Keratinocyte (primary cell): Measurements from ENCODE around the gene LRRC28. TPM values are rescaled to one million over a fixed set of nuclear protein-coding genes. Genes with fewer than 3 reads are reported as not detected.

ENCODE experiments used
- DNase-seq: peaks from one replicate; pipeline ENCODE4 v3.0.0-alpha.2; 2011; ENCODE audit warnings: low read depth, missing footprints, low spot score
- FAIRE-seq: peaks from 2 replicates; lab custom pipeline; 2011; peaks lifted over from hg19 to GRCh38; lab: Jason Lieb, UNC
- H2AFZ ChIP-seq: 2 replicates; pipeline ENCODE4 v1.6.0; 2012; ENCODE audit warnings: low read length, control low read depth, inconsistent platforms; ENCODE audit not compliant: control insufficient read depth
- H3K27ac ChIP-seq: 2 replicates; pipeline ENCODE4 v1.5.1; 2011; ENCODE audit warnings: low read length; ENCODE audit not compliant: control insufficient read depth, insufficient read depth
- H3K27me3 ChIP-seq: 3 replicates; pipeline ENCODE4 v1.6.0; 2011; ENCODE audit warnings: low read length; ENCODE audit not compliant: control insufficient read depth, insufficient read depth; ENCODE audit errors: extremely low read depth
- H3K36me3 ChIP-seq, 2 experiments: 2 replicates in 1 of 2; 3 replicates in 1 of 2; pipeline ENCODE4 v1.5.1; 2011; ENCODE audit warnings: low read length in 2 of 2, mild to moderate bottlenecking in 1 of 2; ENCODE audit not compliant: control insufficient read depth in 2 of 2, insufficient read depth in 2 of 2; ENCODE audit errors: extremely low read depth in 1 of 2
- H3K4me1 ChIP-seq: 3 replicates; pipeline ENCODE4 v1.5.1; 2011; ENCODE audit warnings: low read length; ENCODE audit not compliant: control insufficient read depth, insufficient read depth; ENCODE audit errors: extremely low read depth
- H3K4me2 ChIP-seq: 3 replicates; pipeline ENCODE4 v1.6.0; 2011; ENCODE audit warnings: low read depth, low read length; ENCODE audit not compliant: control insufficient read depth, insufficient read depth; ENCODE audit errors: extremely low read depth
- H3K4me3 ChIP-seq, 3 experiments: fragments of 200-600 bp in 1 of 3; sonication (generic) in 1 of 3; 2 replicates in 2 of 3; 3 replicates in 1 of 3; pipeline ENCODE4 v1.5.1; 2011 to 2016; ENCODE audit warnings: low read length in 3 of 3, mild to moderate bottlenecking in 3 of 3, control low read depth in 2 of 3, inconsistent platforms in 1 of 3, low read depth in 1 of 3, mixed read lengths in 1 of 3, mixed run types in 1 of 3, moderate library complexity in 1 of 3; ENCODE audit not compliant: control insufficient read depth in 2 of 3, insufficient read depth in 2 of 3; ENCODE audit errors: extremely low read depth in 1 of 3
- H3K79me2 ChIP-seq: 2 replicates; pipeline ENCODE4 v1.6.0; 2012; ENCODE audit warnings: low read length; ENCODE audit not compliant: control insufficient read depth, insufficient read depth
- H3K9ac ChIP-seq: 3 replicates; pipeline ENCODE4 v1.6.0; 2011; ENCODE audit warnings: low read length; ENCODE audit not compliant: control insufficient read depth, insufficient read depth; ENCODE audit errors: extremely low read depth
- H3K9me1 ChIP-seq: 3 replicates; pipeline ENCODE4 v1.6.0; 2011; ENCODE audit warnings: low read length; ENCODE audit not compliant: control insufficient read depth, insufficient read depth; ENCODE audit errors: extremely low read depth
- H3K9me3 ChIP-seq: 2 replicates; pipeline ENCODE4 v1.5.1; 2012; ENCODE audit warnings: low read depth, low read length; ENCODE audit not compliant: control insufficient read depth
- H4K20me1 ChIP-seq: 3 replicates; pipeline ENCODE4 v1.6.0; 2011; ENCODE audit warnings: low read length; ENCODE audit not compliant: control insufficient read depth, insufficient read depth; ENCODE audit errors: extremely low read depth
- EZH2 ChIP-seq: IDR thresholded peaks from one replicate; pipeline ENCODE4 v1.6.1; 2012; ENCODE audit warnings: inconsistent platforms, mild to moderate bottlenecking, low read length, moderate library complexity
- dilution Hi-C: fragments of 300-500 bp; cut with MboI; formaldehyde crosslinking; loops from one replicate; pipeline ENCODE4 v1.7.0; 2020; ENCODE audit warnings: low sequenced_read_pairs; ENCODE audit not compliant: extremely low pct_ligation_motif_present
- polyA plus RNA-seq, 5 experiments: library from polyadenylated mRNA; depleted of rRNA in 3 of 5; stranded (reverse) in 3 of 5; stranded (forward) in 1 of 5; unstranded in 1 of 5; fragments of >200 nt; gene quantifications; 1 replicate in 1 of 5; 2 replicates in 3 of 5; 3 replicates in 1 of 5; pipeline versions ENCODE4 v1.2.1 to v1.2.3, GENCODE V29; 2011 to 2012; ENCODE audit warnings: missing spikeins in 2 of 5, low read depth in 1 of 5, low replicate concordance in 1 of 5
- TF ChIP-seq, protein P1 (sequence below), 3 experiments: IDR thresholded peaks in 1 of 3; conservative IDR thresholded peaks in 1 of 3; optimal IDR thresholded peaks in 1 of 3; 2 replicates in 2 of 3; 3 replicates in 1 of 3; pipeline versions ENCODE3 to v1.5.1; 2011; ENCODE audit warnings: low read length in 3 of 3, mild to moderate bottlenecking in 3 of 3, moderate library complexity in 2 of 3, control low read depth in 1 of 3, inconsistent platforms in 1 of 3; ENCODE audit not compliant: insufficient read depth in 2 of 3; ENCODE audit errors: extremely low read depth in 1 of 3

The LRRC28 gene
- polyA plus RNA-seq, 1 donor (not counting 4 experiments of a cell fraction or from before 2014, with no cell fraction given) = 25.1 TPM

DNA sequence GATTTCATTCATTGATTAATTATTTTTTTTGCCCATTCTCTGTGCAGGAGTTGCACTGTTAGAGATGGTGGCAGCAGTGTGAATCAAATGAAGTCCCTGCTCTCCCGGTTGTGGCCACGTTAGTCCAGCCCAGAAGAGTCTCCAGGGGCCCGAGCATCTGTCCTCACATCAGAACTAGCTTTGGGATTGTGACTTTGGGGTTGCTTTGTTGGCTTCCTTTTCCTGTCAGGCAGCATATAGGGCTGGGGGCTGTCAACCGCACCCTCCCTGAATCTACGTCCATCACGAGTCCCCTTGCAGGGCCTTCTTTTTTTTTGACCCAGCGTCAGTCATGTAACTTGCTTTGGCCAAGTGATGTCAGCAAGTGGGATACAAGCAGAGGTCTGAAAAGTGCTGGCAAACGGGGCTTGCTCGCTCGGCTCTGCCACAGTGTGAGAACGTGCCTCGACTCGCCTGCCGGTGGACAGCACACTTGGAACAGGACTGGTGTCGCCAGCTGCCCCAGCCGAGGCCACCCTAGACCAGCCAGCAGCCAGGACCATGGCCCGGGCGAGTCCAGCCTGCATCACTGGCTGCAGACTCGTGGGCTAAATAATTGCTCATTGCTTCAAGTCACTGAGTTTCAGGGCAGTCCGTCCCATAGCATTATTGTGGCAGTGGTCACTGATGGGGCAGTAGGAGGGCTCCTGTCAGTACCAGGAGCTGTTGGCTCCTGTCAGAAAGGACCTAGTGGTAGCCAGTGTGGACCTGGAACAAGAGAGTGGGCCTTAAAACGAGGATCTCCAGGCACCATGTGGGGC lies 162.9 kb downstream of the LRRC28 start:
- no peaks in the 10 kb centered on the region for H4K20me1 ChIP-seq
- no peak for TF ChIP-seq EZH2
- TF ChIP-seq, protein P1, sequence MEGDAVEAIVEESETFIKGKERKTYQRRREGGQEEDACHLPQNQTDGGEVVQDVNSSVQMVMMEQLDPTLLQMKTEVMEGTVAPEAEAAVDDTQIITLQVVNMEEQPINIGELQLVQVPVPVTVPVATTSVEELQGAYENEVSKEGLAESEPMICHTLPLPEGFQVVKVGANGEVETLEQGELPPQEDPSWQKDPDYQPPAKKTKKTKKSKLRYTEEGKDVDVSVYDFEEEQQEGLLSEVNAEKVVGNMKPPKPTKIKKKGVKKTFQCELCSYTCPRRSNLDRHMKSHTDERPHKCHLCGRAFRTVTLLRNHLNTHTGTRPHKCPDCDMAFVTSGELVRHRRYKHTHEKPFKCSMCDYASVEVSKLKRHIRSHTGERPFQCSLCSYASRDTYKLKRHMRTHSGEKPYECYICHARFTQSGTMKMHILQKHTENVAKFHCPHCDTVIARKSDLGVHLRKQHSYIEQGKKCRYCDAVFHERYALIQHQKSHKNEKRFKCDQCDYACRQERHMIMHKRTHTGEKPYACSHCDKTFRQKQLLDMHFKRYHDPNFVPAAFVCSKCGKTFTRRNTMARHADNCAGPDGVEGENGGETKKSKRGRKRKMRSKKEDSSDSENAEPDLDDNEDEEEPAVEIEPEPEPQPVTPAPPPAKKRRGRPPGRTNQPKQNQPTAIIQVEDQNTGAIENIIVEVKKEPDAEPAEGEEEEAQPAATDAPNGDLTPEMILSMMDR (optimal IDR thresholded peaks at IDR 0.05 in 1 of 3, IDR thresholded peaks at IDR 0.05 in 1 of 3, conservative IDR thresholded peaks at IDR 0.05 in 1 of 3; ENCODE audit: extremely low read depth in 1 of 3, insufficient read depth in 2 of 3, low read length in 3 of 3) = no peak
- H3K9me3 ChIP-seq = no peaks in the 10 kb centered on the region
- dilution Hi-C loops = no loop called here
- H3K27me3 ChIP-seq = no peaks in the 10 kb centered on the region
- DNase-seq (no peak), FAIRE-seq (no peak)
- H3K9ac ChIP-seq = no peak overlapping the region
- no peaks in the 10 kb centered on the region for H3K36me3 ChIP-seq
- no peak overlapping the region for H3K4me2 ChIP-seq
- no peaks in the 10 kb centered on the region for H3K9me1 ChIP-seq
- H2AFZ ChIP-seq = no peak overlapping the region
- H3K4me1 ChIP-seq = peaks cover under 1% of the 10 kb centered on the region
- no peaks in the 10 kb centered on the region for H3K79me2 ChIP-seq
- no peak overlapping the region for H3K27ac ChIP-seq
- H3K4me3 ChIP-seq = no peak overlapping the region

DNA sequence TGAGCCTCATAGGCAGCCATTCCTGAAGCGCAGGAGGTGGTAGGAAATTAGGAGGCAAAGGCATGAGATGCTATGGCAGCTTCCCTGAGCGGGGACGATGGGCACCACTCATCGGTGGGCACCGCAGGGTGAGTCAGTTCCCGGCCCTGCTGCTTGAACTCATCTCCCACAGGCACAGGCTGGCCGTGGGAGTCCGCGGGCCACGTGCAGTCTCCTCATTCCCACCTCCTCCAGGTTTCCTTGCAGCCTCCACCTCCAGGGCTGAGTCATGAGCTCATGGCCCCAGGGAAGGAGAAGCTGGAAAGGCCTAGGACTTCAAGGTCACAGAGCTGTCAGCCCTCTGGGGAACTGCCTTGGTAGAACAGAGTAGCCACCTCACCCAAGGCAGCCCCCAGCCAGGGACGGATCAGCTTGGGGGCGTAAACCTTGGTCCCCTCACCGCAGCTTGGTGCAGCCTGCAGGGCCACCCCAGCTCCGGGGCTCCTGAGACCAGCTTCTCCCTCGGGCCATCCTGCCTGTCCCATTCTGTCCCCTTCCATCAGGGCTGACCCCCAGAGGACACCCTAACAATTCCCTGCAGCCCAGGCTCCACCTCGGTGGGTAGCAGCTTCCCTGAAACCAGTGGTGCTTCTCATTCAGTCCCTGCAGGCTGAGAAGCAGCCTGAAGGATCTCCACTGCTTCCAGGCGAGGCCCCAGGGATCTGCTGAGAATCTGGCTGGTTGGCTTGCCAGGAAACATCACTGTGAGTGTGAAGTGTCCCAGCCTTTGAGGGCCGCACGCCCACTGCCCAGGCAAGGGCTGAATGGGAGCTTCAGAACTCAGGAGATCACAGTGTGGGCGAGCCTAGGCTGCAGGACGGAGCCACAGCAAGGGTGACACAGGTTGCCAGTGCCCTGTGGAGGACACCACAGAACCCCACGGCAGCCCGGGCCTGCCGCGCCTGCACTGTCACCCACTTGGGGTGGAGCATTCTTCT lies 163.8 kb downstream of the LRRC28 start:
- Histone ChIP-seq H3K4me3 (no peak overlapping the region), H3K4me1 (no peaks in the 10 kb centered on the region), H3K4me2 (no peak overlapping the region), H3K9ac (no peak overlapping the region), H3K27me3 (no peaks in the 10 kb centered on the region), H3K79me2 (no peaks in the 10 kb centered on the region), H4K20me1 (no peaks in the 10 kb centered on the region), H2AFZ (no peak overlapping the region), H3K27ac (no peak overlapping the region), H3K9me3 (no peaks in the 10 kb centered on the region), H3K36me3 (no peaks in the 10 kb centered on the region), H3K9me1 (no peaks in the 10 kb centered on the region)
- dilution Hi-C loops = no loop called here
- DNase-seq (no peak), FAIRE-seq (no peak)
- TF ChIP-seq, protein P1 (optimal IDR thresholded peaks at IDR 0.05 in 1 of 3, IDR thresholded peaks at IDR 0.05 in 1 of 3, conservative IDR thresholded peaks at IDR 0.05 in 1 of 3; ENCODE audit: extremely low read depth in 1 of 3, insufficient read depth in 2 of 3, low read length in 3 of 3) = no peak
- no peak for TF ChIP-seq EZH2
